Pulmonary artery endothelial cell (primary cell): ENCODE data around the gene NUMA1. TPM values are rescaled to one million over a fixed set of nuclear protein-coding genes. Genes with fewer than 3 reads are reported as not detected.

ENCODE experiments used
- DNase-seq: peaks from one replicate; pipeline ENCODE4 v3.0.0-alpha.2; 2011; ENCODE audit warnings: low read depth, low spot score
- total RNA-seq: library from RNA; depleted of rRNA; stranded (reverse); fragments of >200 nt; gene quantifications from 2 replicates; pipeline ENCODE4 v1.2.3, GENCODE V29; 2014

Gene NUMA1, protein sequence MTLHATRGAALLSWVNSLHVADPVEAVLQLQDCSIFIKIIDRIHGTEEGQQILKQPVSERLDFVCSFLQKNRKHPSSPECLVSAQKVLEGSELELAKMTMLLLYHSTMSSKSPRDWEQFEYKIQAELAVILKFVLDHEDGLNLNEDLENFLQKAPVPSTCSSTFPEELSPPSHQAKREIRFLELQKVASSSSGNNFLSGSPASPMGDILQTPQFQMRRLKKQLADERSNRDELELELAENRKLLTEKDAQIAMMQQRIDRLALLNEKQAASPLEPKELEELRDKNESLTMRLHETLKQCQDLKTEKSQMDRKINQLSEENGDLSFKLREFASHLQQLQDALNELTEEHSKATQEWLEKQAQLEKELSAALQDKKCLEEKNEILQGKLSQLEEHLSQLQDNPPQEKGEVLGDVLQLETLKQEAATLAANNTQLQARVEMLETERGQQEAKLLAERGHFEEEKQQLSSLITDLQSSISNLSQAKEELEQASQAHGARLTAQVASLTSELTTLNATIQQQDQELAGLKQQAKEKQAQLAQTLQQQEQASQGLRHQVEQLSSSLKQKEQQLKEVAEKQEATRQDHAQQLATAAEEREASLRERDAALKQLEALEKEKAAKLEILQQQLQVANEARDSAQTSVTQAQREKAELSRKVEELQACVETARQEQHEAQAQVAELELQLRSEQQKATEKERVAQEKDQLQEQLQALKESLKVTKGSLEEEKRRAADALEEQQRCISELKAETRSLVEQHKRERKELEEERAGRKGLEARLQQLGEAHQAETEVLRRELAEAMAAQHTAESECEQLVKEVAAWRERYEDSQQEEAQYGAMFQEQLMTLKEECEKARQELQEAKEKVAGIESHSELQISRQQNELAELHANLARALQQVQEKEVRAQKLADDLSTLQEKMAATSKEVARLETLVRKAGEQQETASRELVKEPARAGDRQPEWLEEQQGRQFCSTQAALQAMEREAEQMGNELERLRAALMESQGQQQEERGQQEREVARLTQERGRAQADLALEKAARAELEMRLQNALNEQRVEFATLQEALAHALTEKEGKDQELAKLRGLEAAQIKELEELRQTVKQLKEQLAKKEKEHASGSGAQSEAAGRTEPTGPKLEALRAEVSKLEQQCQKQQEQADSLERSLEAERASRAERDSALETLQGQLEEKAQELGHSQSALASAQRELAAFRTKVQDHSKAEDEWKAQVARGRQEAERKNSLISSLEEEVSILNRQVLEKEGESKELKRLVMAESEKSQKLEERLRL (N-terminal part only)
- total RNA-seq = 130 and 140 TPM in 2 replicates

- peak; percentile 100 for DNase-seq
Observed at GRCh38 chr11:72080326-72081183, at the start of gene NUMA1, which contains the start of gene LRRC51. TSS of gene NUMA1 (minus strand) at chr11:72080542. CDS start at chr11:72035943, 44,599 bp downstream. TSS of gene LRRC51 (plus strand) at chr11:72080850. CDS start at chr11:72089084, 8,234 bp downstream.

DNA sequence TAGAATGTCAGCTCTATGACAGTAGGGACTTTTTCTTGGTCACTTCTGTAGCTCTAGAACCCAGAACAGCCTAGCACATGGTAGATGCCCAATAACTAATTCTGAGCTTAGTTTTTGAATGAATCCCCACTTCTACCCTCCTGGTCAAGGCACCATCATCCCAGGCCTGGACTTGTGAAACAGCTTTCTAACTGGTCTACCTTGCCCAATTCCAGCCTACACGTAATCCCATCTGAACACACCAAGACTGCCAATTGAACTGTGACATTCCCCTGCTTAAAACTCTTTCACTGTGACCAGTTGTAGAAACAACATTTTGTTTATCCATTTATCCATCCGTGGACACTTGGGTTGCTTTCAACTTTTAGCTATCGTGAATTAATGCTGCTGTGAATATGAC is 49.0 kb upstream of the NUMA1 start:
- no peak for DNase-seq

DNA sequence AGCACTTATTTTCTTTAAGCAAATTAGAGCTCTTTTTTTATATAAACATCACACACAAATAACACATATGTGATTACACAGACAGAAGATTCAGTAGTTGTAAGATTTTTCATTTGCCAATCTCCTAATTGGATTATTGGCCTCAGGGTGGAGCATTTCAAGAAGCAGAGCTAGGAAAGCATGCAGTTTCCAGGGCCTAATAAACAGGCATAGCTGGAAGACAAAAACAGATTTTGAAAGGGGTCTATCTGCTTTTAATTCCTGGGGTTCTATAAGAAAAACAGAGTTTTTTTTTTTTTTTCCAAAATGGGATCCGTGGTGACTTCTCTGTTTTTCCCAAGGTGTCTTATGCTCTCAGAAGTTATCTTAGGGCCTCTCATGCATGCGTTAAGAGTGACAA is 47.6 kb upstream of the NUMA1 start:
- DNase-seq = no peak

GRCh38 chr11:72125956-72126355 is 45.6 kb upstream of the NUMA1 start:
- DNase-seq = no peak

DNA sequence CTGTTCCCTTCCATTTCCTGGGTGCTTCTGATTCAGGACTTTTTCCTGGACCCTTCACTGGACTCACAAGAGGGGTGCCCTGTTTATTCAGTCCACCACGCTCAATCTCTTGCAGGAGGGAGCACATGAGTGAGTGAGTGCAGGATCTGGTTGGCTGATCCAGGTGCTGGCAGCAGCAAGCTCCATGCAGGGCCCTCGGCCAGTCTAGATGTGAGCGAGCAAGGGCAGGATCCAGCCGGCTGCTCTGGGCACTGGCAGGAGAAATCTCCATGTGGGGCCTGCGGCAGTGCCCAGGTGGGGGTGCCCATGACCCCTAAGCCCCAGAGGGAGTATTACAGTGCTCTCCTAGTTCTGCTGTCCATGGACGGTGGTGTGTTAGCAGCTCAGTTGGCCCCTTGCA is 43.7 kb upstream of the NUMA1 start:
- no peak for DNase-seq

GRCh38 chr11:72123117-72123653 is 42.8 kb upstream of the NUMA1 start:
- no peak for DNase-seq

GRCh38 chr11:72122607-72123006 is 42.3 kb upstream of the NUMA1 start:
- no peak for DNase-seq

DNA sequence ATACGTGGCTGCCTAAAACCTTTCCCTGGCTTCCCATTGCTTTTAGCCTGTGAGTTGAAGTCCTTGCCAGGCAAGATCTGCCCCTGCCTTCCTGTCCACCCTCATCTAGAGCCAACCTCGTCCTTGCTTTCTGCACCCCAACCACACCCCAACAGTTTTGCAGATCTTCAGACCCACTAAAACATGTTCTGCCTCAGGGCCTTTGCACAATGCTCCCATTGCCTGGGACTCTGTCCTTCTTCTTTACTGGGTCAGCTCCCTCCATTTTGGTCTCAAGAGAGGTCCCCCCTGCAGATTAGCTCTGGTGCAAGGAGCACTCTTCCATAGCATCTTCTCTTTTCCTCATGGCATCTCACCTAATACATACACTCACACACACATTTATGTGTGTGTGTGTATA is 40.6 kb upstream of the NUMA1 start:
- no peak for DNase-seq

DNA sequence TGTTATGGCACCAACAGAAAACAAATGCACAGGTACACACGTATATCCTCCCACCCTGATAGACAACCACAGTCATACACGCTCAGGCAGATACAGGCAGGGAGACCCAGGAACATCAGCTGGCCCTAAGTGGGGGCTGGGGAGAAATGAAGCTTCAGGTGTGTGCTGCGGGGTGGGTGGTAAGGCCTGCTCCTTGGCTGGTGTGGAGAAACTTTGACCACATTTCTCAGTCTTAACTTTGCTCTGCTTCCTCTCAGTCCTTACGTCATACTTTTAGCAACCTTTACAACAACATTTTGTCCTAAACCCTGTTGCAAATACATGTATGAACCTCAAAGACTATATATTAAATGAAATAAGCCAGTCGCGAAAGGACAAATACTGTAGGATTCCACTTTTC is 38.9 kb upstream of the NUMA1 start:
- DNase-seq = no peak

GRCh38 chr11:72116019-72116755 is 35.8 kb upstream of the NUMA1 start:
- DNase-seq = no peak

DNA sequence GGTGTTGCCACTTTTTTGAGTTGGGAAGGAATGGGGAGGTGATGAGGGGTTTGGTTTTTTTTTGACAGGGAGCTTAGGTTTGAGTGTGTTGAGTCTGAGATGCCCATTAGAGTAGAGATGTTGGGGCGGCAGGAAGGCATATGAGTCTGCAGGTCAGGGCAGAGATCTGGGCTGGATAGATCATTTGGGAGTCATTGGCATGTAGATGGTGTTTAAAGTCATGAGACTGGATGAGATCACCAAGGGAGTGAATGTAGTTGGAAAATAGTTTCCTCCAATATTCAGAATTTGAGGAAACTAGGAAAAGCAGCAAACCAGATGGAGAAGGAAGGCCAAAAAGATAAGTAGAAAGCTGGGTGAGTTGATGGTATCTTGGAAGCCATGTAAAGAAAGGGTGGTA is 34.2 kb upstream of the NUMA1 start:
- no peak for DNase-seq

DNA sequence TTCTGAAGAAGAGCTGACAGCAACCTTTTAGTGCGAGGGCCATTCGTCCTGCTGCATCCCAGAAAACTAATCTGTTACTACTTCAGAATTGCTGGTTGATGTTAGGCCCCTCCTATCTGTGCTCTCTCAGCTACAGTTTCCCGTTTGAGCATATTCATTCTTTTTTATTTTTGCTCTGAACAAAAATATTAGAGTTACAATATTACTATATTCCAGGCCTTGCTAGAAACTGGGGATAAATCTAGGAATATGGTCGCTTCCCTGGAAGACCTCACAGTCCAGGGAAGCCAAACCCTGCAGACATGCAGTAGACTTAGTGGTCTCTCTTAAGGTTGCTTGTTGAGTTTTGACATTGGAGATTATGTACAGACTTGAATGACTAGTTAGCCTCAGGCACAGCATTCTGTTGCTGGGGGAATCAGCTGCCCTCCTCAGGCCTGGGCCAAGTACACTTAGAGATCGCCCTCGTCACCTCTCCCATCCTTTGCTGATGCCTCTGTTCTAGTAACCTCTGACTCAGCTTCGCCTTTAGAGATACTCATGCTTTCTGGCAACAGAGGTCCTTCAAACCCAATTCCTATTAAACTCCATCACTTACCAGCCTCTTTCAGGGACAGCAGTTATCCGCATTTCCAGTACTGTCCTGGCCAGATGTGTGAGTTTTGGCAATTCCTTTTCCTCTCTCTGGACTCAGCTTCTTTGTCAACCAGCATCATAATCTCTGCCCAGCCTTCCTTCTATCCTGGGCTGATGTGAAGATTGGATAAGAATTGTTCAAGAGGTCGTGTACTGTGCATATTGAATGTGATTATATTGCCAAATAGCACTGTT is 32.9 kb upstream of the NUMA1 start:
- DNase-seq = no peak

DNA sequence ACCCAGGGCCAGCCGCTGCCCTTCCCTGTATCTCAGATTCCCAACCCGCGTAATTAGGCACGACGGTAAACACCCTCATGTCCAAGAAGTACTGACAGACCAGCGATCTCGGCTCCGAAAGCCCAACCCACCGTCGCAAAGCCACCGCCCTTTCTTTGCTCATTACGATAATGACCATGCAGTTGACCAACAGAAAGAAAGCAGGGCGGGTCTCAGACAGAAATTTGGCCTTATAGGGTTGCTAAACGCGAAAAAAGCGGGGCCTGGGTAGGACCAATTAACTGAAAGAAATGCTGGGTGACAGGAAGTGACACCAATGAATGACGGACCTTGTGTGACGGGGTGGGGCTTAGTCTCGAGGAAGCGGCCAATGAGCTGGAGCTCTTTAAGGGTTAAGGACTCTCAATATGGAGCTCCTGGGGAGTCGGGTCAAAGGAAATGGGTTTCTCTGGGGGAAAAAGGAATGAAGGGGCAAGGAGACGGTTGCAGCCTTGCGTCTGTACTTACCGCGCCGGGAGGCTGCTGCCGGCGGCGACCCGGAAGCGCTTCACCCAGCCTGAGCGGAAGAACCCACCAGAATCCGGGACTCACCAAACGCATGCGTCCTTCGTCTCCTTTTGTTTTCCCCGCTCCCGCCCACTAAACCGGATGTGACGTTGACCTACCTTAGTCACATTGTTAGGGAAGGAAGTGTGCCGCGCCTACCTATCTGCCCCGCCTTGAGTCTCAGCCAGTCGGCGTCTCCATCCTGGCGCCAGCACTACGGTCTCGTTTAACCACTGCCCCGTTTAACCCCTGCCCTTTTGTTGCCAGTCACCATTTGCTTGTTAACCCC is 32.0 kb upstream of the NUMA1 start, which contains the start of gene ANAPC15:
Gene ANAPC15, minus strand, starts transcription at position 553 of the 835 bp plus-strand sequence. CDS start 1,419 bp downstream, outside the sequence.
- peak; percentile 99 for DNase-seq

GRCh38 chr11:72111300-72112142 is 31.2 kb upstream of the NUMA1 start:
- DNase-seq = no peak

- DNase-seq = no peak
Observed at GRCh38 chr11:72105888-72106287, 25.5 kb upstream of the NUMA1 start, which contains the start of gene TOMT. TSS of gene TOMT (plus strand) at chr11:72105924. CDS start at chr11:72105952, 28 bp downstream.

GRCh38 chr11:72103754-72104167 is 23.4 kb upstream of the NUMA1 start:
- no peak for DNase-seq
